NCI-H146 treated with DMSO at 0.1 percent for 48 hours (cell line): ENCODE measurements around the gene MED1.
A peak's percentile ranks its signal among the peaks of the same experiment; 100 is the strongest.
"Not testable (repeated sequence)": the region's sequence is repeated elsewhere in the genome, so short reads cannot be mapped to it uniquely, and the experiment has no call there.

ENCODE experiments used
- DNase-seq: peaks from one replicate; lab custom pipeline; 2025; ENCODE audit not compliant: unreplicated experiment; lab: John Stamatoyannopoulos, UW

The MED1 gene

DNA sequence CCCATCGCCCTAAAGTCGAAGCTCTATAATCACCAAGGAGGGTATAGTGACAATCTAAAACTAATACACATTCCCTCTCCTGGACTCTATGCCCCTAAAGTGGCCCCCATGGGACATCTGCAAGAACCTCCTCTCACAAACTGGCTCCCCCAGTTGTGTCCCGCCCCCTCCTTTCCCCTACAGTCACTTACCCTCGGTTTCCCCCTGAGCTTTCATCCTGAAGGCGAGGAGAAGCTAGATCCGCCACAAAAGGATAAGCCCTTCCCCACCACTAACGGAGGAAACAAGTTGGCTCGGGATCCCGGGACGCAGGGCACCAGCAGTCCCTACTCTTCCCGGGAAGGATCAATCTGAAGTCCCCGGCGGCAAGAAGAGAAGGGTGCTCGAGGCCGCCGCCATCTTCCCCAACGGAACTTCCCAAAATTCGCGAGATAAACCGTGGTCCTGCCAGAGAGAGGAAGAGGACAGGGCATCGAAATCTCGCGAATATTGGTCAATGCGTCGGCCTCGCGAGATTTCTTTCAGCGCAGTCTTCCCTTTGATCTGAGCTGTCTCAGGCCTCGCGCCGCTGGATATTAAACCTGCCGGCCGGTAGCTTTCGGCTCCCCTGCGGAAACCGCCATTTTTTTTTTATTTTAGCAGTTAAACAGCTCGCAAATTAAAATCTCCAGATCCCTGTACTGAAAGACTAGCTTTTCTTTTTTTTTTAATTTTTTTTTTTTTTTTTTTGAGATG lies at the start of gene MED1:
MED1 (minus strand) TSS at position 417 of the 735 bp plus-strand sequence; CDS start at position 216, 201 bp downstream.
- peak; percentile 97 for DNase-seq

GRCh38 chr17:39496921-39497320 lies 45.9 kb upstream of the MED1 start:
- DNase-seq, result not testable (repeated sequence)

GRCh38 chr17:39487946-39488345 lies 36.9 kb upstream of the MED1 start:
- DNase-seq, result no peak

DNA sequence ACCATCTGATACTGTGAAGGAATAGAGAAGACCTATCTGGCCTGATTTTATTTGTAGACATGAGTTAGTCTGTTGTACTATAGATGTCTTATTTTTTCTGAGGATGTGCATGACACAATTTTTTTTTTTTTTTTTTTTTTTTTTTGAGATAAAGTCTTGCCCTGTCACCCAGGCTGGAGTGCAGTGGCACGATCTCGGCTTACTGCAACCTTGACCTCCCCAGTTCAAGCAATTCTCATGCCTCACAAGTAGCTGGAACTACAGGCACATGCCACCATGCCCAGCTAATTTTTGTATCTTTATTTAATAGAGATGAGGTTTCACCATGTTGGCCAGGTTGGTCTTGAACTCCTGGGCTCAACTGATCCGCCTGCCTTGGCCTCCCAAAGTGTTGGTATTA lies 36.4 kb upstream of the MED1 start:
- DNase-seq, result not testable (repeated sequence)

- no peak for DNase-seq
These were observed 35.2 kb upstream of the MED1 start for GRCh38 chr17:39486242-39486641.

GRCh38 chr17:39485555-39485954 lies 34.5 kb upstream of the MED1 start:
- no peak for DNase-seq

- no peak for DNase-seq
These were observed 33.1 kb upstream of the MED1 start for GRCh38 chr17:39484178-39484577.

GRCh38 chr17:39483506-39483905 lies 32.4 kb upstream of the MED1 start:
- DNase-seq, result no peak

GRCh38 chr17:39479631-39480030 lies 28.6 kb upstream of the MED1 start:
- DNase-seq, result not testable (repeated sequence)

DNA sequence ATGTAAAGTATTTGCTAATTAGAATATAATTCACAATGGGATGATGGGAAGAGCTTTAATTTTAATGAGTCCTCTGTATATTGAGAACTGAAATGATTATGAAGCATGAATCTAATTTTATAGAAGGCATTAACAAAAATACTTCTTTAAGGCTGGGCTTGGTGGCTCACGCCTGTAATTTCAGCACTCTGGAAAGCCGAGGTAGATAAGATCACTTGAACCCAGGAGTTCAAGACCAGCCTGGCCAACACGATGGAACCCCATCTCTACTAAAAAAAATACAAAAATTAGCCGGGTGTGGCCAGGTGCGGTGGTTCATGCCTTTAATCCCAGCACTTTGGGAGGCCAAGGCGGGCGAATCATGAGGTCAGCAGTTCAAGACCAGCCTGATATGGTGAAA lies 22.2 kb upstream of the MED1 start:
- no peak for DNase-seq

- DNase-seq, result not testable (repeated sequence)
These were observed 17.5 kb upstream of the MED1 start for GRCh38 chr17:39468610-39469009.

- not testable (repeated sequence) for DNase-seq
These were observed 13.6 kb upstream of the MED1 start for GRCh38 chr17:39464639-39465181.

DNA sequence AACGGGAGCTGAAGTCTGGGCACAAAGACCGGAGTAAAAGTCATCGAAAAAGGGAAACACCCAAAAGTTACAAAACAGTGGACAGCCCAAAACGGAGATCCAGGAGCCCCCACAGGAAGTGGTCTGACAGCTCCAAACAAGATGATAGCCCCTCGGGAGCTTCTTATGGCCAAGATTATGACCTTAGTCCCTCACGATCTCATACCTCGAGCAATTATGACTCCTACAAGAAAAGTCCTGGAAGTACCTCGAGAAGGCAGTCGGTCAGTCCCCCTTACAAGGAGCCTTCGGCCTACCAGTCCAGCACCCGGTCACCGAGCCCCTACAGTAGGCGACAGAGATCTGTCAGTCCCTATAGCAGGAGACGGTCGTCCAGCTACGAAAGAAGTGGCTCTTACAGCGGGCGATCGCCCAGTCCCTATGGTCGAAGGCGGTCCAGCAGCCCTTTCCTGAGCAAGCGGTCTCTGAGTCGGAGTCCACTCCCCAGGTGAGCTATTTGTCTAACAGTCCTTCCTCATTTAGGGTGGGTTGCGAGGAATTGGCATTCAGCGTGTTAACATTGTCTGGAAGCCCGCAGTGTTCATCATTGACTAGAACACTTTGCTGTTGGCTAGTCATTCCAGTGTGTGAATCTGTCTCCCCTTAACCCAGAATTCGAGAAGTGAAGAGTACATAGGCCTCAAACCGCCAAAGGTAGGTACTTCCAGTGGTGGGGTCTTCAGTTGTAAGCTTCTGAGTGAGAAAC lies 11.7 kb upstream of the MED1 start:
- DNase-seq, result no peak

- no peak for DNase-seq
These were observed 11.0 kb upstream of the MED1 start for GRCh38 chr17:39461926-39462569.

- DNase-seq, result peak; percentile 95
These were observed 10.3 kb upstream of the MED1 start, which contains the start of gene CDK12 for GRCh38 chr17:39461113-39461925. TSS of gene CDK12 (plus strand) at chr17:39461486. CDS start at chr17:39462072, 586 bp downstream.

GRCh38 chr17:39455919-39456318 lies 4.9 kb upstream of the MED1 start:
- no peak for DNase-seq

DNA sequence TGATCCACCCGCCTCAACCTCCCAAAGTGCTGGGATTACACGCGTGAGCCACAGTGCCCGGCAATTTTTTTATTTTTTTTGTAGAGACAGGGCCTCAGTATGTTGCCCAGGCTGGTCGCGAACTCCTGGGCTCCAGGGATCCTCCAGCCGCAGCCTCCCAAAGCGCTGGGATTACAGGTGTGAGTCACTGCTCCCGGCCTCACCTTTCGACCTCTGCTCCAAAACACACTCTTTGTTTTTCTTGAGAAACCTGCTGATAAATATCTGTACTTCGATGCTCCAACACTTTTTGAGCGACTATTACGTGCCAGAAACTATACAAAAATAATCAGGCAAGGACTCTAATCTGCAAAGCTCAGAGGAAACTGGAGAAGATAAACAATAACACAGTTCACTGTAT lies 1.0 kb downstream of the MED1 start:
- DNase-seq, result no peak

- DNase-seq, result no peak
These were observed 3.5 kb downstream of the MED1 start for GRCh38 chr17:39447561-39447960.

GRCh38 chr17:39443326-39443725 lies 7.7 kb downstream of the MED1 start:
- DNase-seq, result no peak

DNA sequence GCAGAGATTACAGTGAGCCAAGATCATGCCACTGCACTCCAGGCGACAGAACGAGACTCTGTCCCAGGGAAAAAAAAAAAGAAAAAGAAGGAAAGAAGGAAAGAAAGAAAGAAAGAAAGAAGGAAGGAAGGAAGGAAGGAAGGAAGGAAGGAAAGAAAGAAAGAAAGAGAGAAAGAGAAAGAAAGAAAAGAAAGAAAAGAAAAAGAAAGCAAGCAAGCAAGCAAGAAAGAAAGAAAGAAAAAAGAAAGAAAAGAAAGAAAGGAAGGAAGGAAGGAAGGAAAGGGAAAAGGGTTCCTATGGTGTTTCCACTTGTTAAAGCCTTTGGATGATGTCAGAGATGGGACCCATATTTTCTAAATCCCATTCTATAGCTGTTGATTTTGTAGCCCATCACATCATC lies 11.2 kb downstream of the MED1 start:
- not testable (repeated sequence) for DNase-seq

- DNase-seq, result no peak
These were observed 21.5 kb downstream of the MED1 start for GRCh38 chr17:39429600-39429999.
